IMR-90 (cell line): Measurements from ENCODE around the gene JPT2. TPM values are rescaled to one million over a fixed set of nuclear protein-coding genes. Genes with fewer than 3 reads are reported as not detected.

Source experiments
- ATAC-seq: fragments of 200-7000 bp; cut with Tn5 transposase; 2 replicates; pipeline ENCODE4 v1.9.1; 2020; ENCODE audit warnings: low read depth, mild to moderate bottlenecking, moderate library complexity
- BruUV-seq: library from RNA; stranded (reverse); fragments of 400-500 nt; replicated peaks from 2 replicates; lab custom pipeline; 2021; lab: Mats Ljungman, UMichigan
- CTCF ChIA-PET: fragments of 300-600 bp; formaldehyde crosslinking; extraction: SDS; loops from one replicate; lab custom pipeline; 2021; ENCODE audit warnings: antibody characterized with exemption; lab: Yijun Ruan, JAX
- POLR2A ChIA-PET: fragments of 300-600 bp; sonication (Branson Sonifier 250); formaldehyde crosslinking; loops from one replicate; lab custom pipeline; 2022; ENCODE audit warnings: antibody characterized with exemption; ENCODE audit not compliant: unreplicated experiment; lab: Charles Lee
- DNase-seq: peaks from one replicate; pipeline ENCODE4 v3.0.0; 2013
- H2AFZ ChIP-seq: replicated peaks from 2 replicates; pipeline ENCODE3; 2013; ENCODE audit warnings: low read length, mild to moderate bottlenecking; ENCODE audit not compliant: poor library complexity
- H2AK5ac ChIP-seq: 2 replicates; pipeline ENCODE4 v1.6.1; 2013; ENCODE audit warnings: low read depth, low read length, inconsistent platforms
- H2AK9ac ChIP-seq: replicated peaks from 2 replicates; pipeline ENCODE3; 2013; ENCODE audit warnings: mild to moderate bottlenecking, low read depth, low read length, moderate library complexity; ENCODE audit not compliant: poor library complexity
- H2BK120ac ChIP-seq: 2 replicates; pipeline ENCODE4 v1.6.1; 2013; ENCODE audit warnings: low read depth, low read length, inconsistent platforms
- H2BK15ac ChIP-seq: 3 replicates; pipeline ENCODE4 v1.6.1; 2013; ENCODE audit warnings: low read depth, low read length, inconsistent platforms
- H2BK20ac ChIP-seq: 2 replicates; pipeline ENCODE4 v1.6.1; 2013; ENCODE audit warnings: low read depth, mild to moderate bottlenecking, inconsistent platforms, low read length, moderate library complexity
- H2BK5ac ChIP-seq: 2 replicates; pipeline ENCODE4 v1.6.1; 2013; ENCODE audit warnings: mild to moderate bottlenecking, low read depth, low read length, inconsistent platforms; ENCODE audit not compliant: poor library complexity, severe bottlenecking
- H3K14ac ChIP-seq: replicated peaks from 2 replicates; pipeline ENCODE4 v1.6.1; 2013; ENCODE audit warnings: low read depth, low read length, inconsistent platforms
- H3K18ac ChIP-seq: 2 replicates; pipeline ENCODE4 v1.6.1; 2013; ENCODE audit warnings: low read depth, low read length, control low read depth
- H3K23ac ChIP-seq: 2 replicates; pipeline ENCODE4 v1.6.1; 2013; ENCODE audit warnings: low read depth, low read length, inconsistent platforms
- H3K27ac ChIP-seq: 2 replicates; pipeline ENCODE4 v1.5.1; 2013; ENCODE audit warnings: mild to moderate bottlenecking, control low read depth, low read length; ENCODE audit not compliant: insufficient read depth
- H3K27me3 ChIP-seq: 2 replicates; pipeline ENCODE4 v1.6.1; 2013; ENCODE audit warnings: low read length; ENCODE audit not compliant: control insufficient read depth, insufficient read depth
- H3K36me3 ChIP-seq: 2 replicates; pipeline ENCODE4 v1.6.1; 2013; ENCODE audit warnings: low read length, mixed read lengths; ENCODE audit not compliant: control insufficient read depth, insufficient read depth
- H3K4ac ChIP-seq: 2 replicates; pipeline ENCODE4 v1.6.1; 2013; ENCODE audit warnings: low read depth, low read length, inconsistent platforms
- H3K4me1 ChIP-seq: 2 replicates; pipeline ENCODE4 v1.6.1; 2013; ENCODE audit warnings: low read length, mixed read lengths; ENCODE audit not compliant: control insufficient read depth, insufficient read depth
- H3K4me2 ChIP-seq: 2 replicates; pipeline ENCODE4 v1.6.1; 2013; ENCODE audit warnings: low read depth, mild to moderate bottlenecking, control low read depth, low read length, moderate library complexity
- H3K4me3 ChIP-seq: 2 replicates; pipeline ENCODE4 v1.5.1; 2013; ENCODE audit warnings: low read depth, mild to moderate bottlenecking, control low read depth, low read length, moderate library complexity; ENCODE audit not compliant: insufficient read depth
- H3K56ac ChIP-seq: 2 replicates; pipeline ENCODE4 v1.6.1; 2013; ENCODE audit warnings: low read length, inconsistent platforms; ENCODE audit not compliant: insufficient read depth; ENCODE audit errors: extremely low read depth
- H3K79me1 ChIP-seq, 2 experiments: 2 replicates each; pipeline ENCODE4 v1.6.1; 2013; ENCODE audit warnings: low read length in 2 of 2, inconsistent platforms in 1 of 2, low read depth in 1 of 2
- H3K9ac ChIP-seq: 2 replicates; pipeline ENCODE4 v1.6.1; 2013; ENCODE audit warnings: low read depth, low read length, control low read depth
- H3K9me1 ChIP-seq: 2 replicates; pipeline ENCODE4 v1.6.1; 2013; ENCODE audit warnings: low read length, inconsistent platforms; ENCODE audit not compliant: insufficient read depth
- H3K9me3 ChIP-seq: 2 replicates; pipeline ENCODE4 v1.6.1; 2013; ENCODE audit warnings: low read length; ENCODE audit not compliant: control insufficient read depth, insufficient read depth
- H4K20me1 ChIP-seq: 2 replicates; pipeline ENCODE4 v1.6.1; 2013; ENCODE audit warnings: low read length, inconsistent platforms; ENCODE audit not compliant: insufficient read depth
- H4K5ac ChIP-seq: 2 replicates; pipeline ENCODE4 v1.6.1; 2013; ENCODE audit warnings: mild to moderate bottlenecking, low read depth, low read length, control low read depth
- H4K8ac ChIP-seq, 2 experiments: 2 replicates each; pipeline ENCODE4 v1.6.1; 2013; ENCODE audit warnings: low read depth in 2 of 2, low read length in 2 of 2, control low read depth in 1 of 2, inconsistent platforms in 1 of 2
- H4K91ac ChIP-seq: 2 replicates; pipeline ENCODE4 v1.6.1; 2013; ENCODE audit warnings: low read depth, low read length, inconsistent platforms; ENCODE audit not compliant: insufficient read depth
- BHLHE40 ChIP-seq: fragments of 150-350 bp; IDR thresholded peaks from 2 replicates; pipeline ENCODE4 v1.6.1; 2016; ENCODE audit warnings: mild to moderate bottlenecking, low read depth, low read length
- CEBPB ChIP-seq: IDR thresholded peaks from 2 replicates; pipeline ENCODE4 v1.6.1; 2012; ENCODE audit warnings: low read depth, low read length, improper control_type of control experiment
- CHD1 ChIP-seq: IDR thresholded peaks from 2 replicates; pipeline ENCODE4 v1.6.1; 2012; ENCODE audit warnings: low read depth, low read length, improper control_type of control experiment
- ELK1 ChIP-seq: fragments of 150-350 bp; IDR thresholded peaks from 2 replicates; pipeline ENCODE4 v1.6.1; 2016; ENCODE audit warnings: low read depth, mild to moderate bottlenecking, low read length, moderate library complexity, borderline replicate concordance
- FOS ChIP-seq: fragments of 150-350 bp; IDR thresholded peaks from 2 replicates; pipeline ENCODE4 v1.6.1; 2016; ENCODE audit warnings: low read depth, low read length
- MAFK ChIP-seq: IDR thresholded peaks from 2 replicates; pipeline ENCODE4 v1.6.1; 2012; ENCODE audit warnings: low read depth, low read length, improper control_type of control experiment
- MAZ ChIP-seq: IDR thresholded peaks from 2 replicates; pipeline ENCODE4 v1.6.1; 2012; ENCODE audit warnings: low read depth, mild to moderate bottlenecking, low read length, improper control_type of control experiment, moderate library complexity, borderline replicate concordance
- MXI1 ChIP-seq: IDR thresholded peaks from 2 replicates; pipeline ENCODE4 v1.6.1; 2012; ENCODE audit warnings: low read depth, mild to moderate bottlenecking, low read length, moderate library complexity, borderline replicate concordance
- POLR2A ChIP-seq: IDR thresholded peaks from 2 replicates; pipeline ENCODE4 v1.6.1; 2012; ENCODE audit warnings: mild to moderate bottlenecking, low read depth, low read length
- RAD21 ChIP-seq: IDR thresholded peaks from 2 replicates; pipeline ENCODE4 v1.6.1; 2012; ENCODE audit warnings: low read length, improper control_type of control experiment
- RCOR1 ChIP-seq: IDR thresholded peaks from 2 replicates; pipeline ENCODE4 v1.6.1; 2012; ENCODE audit warnings: mild to moderate bottlenecking, low read length, improper control_type of control experiment; ENCODE audit not compliant: insufficient replicate concordance
- RFX5 ChIP-seq: IDR thresholded peaks from 2 replicates; pipeline ENCODE4 v1.8.0; 2012; ENCODE audit warnings: low read depth, mild to moderate bottlenecking, low read length, moderate library complexity
- SMC3 ChIP-seq: fragments of 150-350 bp; IDR thresholded peaks from 2 replicates; pipeline ENCODE4 v1.6.1; 2016; ENCODE audit warnings: low read depth, mild to moderate bottlenecking, antibody characterized with exemption, low read length, moderate library complexity
- WGBS, 2 experiments: methylation state at CpG; one replicate each; pipeline versions ENCODE4 v1.1.5 to v1.1.7; 2013; ENCODE audit warnings: missing lambda C conversion rate in 2 of 2; ENCODE audit not compliant: insufficient read length in 1 of 2; ENCODE audit errors: extremely low coverage in 2 of 2; 5-methylcytosine and 5-hydroxymethylcytosine counted together
- dilution Hi-C: fragments of 300-500 bp; cut with HindIII; formaldehyde crosslinking; loops from one replicate; pipeline ENCODE4 v1.14.3; 2018; ENCODE audit warnings: low sequenced_read_pairs; ENCODE audit not compliant: unreplicated experiment
- in situ Hi-C: fragments of 300-500 bp; cut with MboI; formaldehyde crosslinking; loops from 3 replicates; pipeline ENCODE4 v1.14.3; 2019; ENCODE audit warnings: low sequenced_read_pairs, inconsistent platforms, mixed read lengths
- intact Hi-C: fragments of 100-400 bp; cut with micrococcal nuclease; formaldehyde crosslinking; loops from 2 replicates; pipeline ENCODE4 v1.10.0; 2022
- polyA plus RNA-seq, 3 experiments: library from polyadenylated mRNA; depleted of rRNA; stranded (reverse); fragments of >200 nt; gene quantifications; 2 replicates each; pipeline ENCODE4 v1.2.3, GENCODE V29; 2012; ENCODE audit warnings: low replicate concordance in 1 of 3
- total RNA-seq: library from RNA; depleted of rRNA; stranded (reverse); fragments of >200 nt; gene quantifications from 2 replicates; pipeline ENCODE4 v1.2.3, GENCODE V29; 2012
- TF ChIP-seq, protein P1 (sequence below): conservative IDR thresholded peaks from 2 replicates; pipeline ENCODE4 v1.5.1; 2012; ENCODE audit warnings: mild to moderate bottlenecking, low read depth, low read length, improper control_type of control experiment
- TF ChIP-seq, protein P2 (sequence below): fragments of 150-350 bp; IDR thresholded peaks from 2 replicates; pipeline ENCODE4 v1.6.1; 2017; ENCODE audit warnings: mild to moderate bottlenecking, antibody characterized with exemption, low read length, low read depth

The JPT2 gene
- total and polyA plus RNA-seq, 2 of the 4 experiments (the other 2 are of a cell fraction), result 40.0 to 41.5 TPM

GRCh38 chr16:1654505-1655268 lies 23.4 kb upstream of the JPT2 start:
- no peak for ATAC-seq
- Histone ChIP-seq H3K27me3 (no peaks in the 10 kb centered on the region), H3K27ac (no peak overlapping the region), H3K14ac (no peak overlapping the region), H4K91ac (no peak overlapping the region), H4K8ac (no peak overlapping the region), H4K20me1 (peaks cover 24% of the 10 kb centered on the region), H2BK15ac (no peak overlapping the region), H3K4me2 (no peak overlapping the region), H3K9ac (no peak overlapping the region), H3K4me1 (no peaks in the 10 kb centered on the region), H2BK20ac (no peak overlapping the region), H3K4ac (no peak overlapping the region), H4K5ac (no peak overlapping the region), H2AK9ac (peak overlapping the region; percentile 42), H2AK5ac (no peak overlapping the region), H3K36me3 (peaks cover 78% of the 10 kb centered on the region), H3K79me1 (peaks cover 15 to 32% of the 10 kb centered on the region in 2 experiments), H2BK120ac (no peak overlapping the region), H3K18ac (no peak overlapping the region), H3K9me1 (peaks cover 14% of the 10 kb centered on the region), H3K56ac (no peak overlapping the region), H3K23ac (no peak overlapping the region), H3K9me3 (no peaks in the 10 kb centered on the region), H2AFZ (no peak overlapping the region), H2BK5ac (no peak overlapping the region), H3K4me3 (no peak overlapping the region)
- 93% methylated on average over 16 of the region's 32 CpGs; no CpG with 5 or more reads in 1 of the 2 experiments for WGBS, 2 experiments
- ChIA-PET CTCF (interaction anchor here (0.6 kb wide), 1 partner anchor 21 kb away, joined by 6 read pairs; no protein-coding TSS in a partner anchor), POLR2A (no interaction called here)
- no peak for DNase-seq
- in situ Hi-C loops, result no loop called here
- BruUV-seq, result no TSS peak
- intact Hi-C loops, result no loop called here
- dilution Hi-C loops, result no loop called here
- TF ChIP-seq CEBPB (no peak), SMC3 (no peak), MAZ (no peak), MXI1 (no peak), POLR2A (no peak), RAD21 (no peak), CHD1 (no peak), MAFK (no peak), ELK1 (no peak), RFX5 (no peak), FOS (no peak), RCOR1 (no peak), BHLHE40 (no peak)
- TF ChIP-seq, protein P1, sequence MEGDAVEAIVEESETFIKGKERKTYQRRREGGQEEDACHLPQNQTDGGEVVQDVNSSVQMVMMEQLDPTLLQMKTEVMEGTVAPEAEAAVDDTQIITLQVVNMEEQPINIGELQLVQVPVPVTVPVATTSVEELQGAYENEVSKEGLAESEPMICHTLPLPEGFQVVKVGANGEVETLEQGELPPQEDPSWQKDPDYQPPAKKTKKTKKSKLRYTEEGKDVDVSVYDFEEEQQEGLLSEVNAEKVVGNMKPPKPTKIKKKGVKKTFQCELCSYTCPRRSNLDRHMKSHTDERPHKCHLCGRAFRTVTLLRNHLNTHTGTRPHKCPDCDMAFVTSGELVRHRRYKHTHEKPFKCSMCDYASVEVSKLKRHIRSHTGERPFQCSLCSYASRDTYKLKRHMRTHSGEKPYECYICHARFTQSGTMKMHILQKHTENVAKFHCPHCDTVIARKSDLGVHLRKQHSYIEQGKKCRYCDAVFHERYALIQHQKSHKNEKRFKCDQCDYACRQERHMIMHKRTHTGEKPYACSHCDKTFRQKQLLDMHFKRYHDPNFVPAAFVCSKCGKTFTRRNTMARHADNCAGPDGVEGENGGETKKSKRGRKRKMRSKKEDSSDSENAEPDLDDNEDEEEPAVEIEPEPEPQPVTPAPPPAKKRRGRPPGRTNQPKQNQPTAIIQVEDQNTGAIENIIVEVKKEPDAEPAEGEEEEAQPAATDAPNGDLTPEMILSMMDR, result no peak
- TF ChIP-seq, protein P2, sequence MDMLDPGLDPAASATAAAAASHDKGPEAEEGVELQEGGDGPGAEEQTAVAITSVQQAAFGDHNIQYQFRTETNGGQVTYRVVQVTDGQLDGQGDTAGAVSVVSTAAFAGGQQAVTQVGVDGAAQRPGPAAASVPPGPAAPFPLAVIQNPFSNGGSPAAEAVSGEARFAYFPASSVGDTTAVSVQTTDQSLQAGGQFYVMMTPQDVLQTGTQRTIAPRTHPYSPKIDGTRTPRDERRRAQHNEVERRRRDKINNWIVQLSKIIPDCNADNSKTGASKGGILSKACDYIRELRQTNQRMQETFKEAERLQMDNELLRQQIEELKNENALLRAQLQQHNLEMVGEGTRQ, result no peak
